Stomach (tissue), 9 donors: ENCODE measurements around the gene PCP2. TPM values are rescaled to one million over a fixed set of nuclear protein-coding genes. Genes with fewer than 3 reads are reported as not detected.

Experiments used
- DNase-seq, 2 donors: peaks; one replicate each; pipeline versions ENCODE4 v3.0.0 to v3.0.0-alpha.2; 2013 to 2019
- H3K27ac ChIP-seq, 5 donors: fragments of 200-600 bp in 4 of 5; sonication (generic) in 4 of 5; one replicate each; pipeline ENCODE4 v1.5.1; 2013 to 2019; ENCODE audit warnings: mild to moderate bottlenecking in 1 of 5, moderate library complexity in 1 of 5
- H3K27me3 ChIP-seq, 3 donors: fragments of 200-600 bp; sonication (generic); one replicate each; pipeline ENCODE4 v1.5.1; 2017 to 2019; ENCODE audit warnings: mixed run types in 1 of 3
- H3K36me3 ChIP-seq, 4 donors: fragments of 200-600 bp; sonication (generic); 1 replicate in 3 of 4; 2 replicates in 1 of 4; pipeline ENCODE4 v1.5.1; 2016 to 2019
- H3K4me1 ChIP-seq, 4 donors: fragments of 200-600 bp; sonication (generic); one replicate each; pipeline ENCODE4 v1.5.1; 2016 to 2019
- H3K4me3 ChIP-seq, 4 donors: fragments of 200-600 bp; sonication (generic) in 3 of 4; one replicate each; pipeline ENCODE4 v1.5.1; 2016 to 2019; ENCODE audit warnings: mild to moderate bottlenecking in 1 of 4
- H3K9me3 ChIP-seq, 4 donors: fragments of 200-600 bp; sonication (generic); one replicate each; pipeline ENCODE4 v1.5.1; 2016 to 2019
- EP300 ChIP-seq: sonication (generic); formaldehyde crosslinking; IDR thresholded peaks from one replicate; pipeline ENCODE4 v1.6.1; 2017; ENCODE audit warnings: antibody characterized with exemption
- POLR2A ChIP-seq, 4 donors: fragments of 450-650 bp; IDR thresholded peaks; one replicate each; pipeline ENCODE4 v1.6.1; 2016; ENCODE audit warnings: antibody characterized with exemption in 4 of 4, control low read depth in 2 of 4, mild to moderate bottlenecking in 1 of 4, moderate library complexity in 1 of 4
- POLR2AphosphoS5 ChIP-seq, 3 donors: sonication (generic); formaldehyde crosslinking; IDR thresholded peaks; one replicate each; pipeline ENCODE4 v1.6.1; 2016; ENCODE audit warnings: antibody characterized with exemption in 3 of 3
- WGBS, 5 donors: extraction: QIAGEN DNeasy Blood & Tissue Kit in 3 of 5; methylation state at CpG; one replicate each; pipeline versions ENCODE4 v1.1.5 to v1.1.7; 2013 to 2018; 5-methylcytosine and 5-hydroxymethylcytosine counted together
- intact Hi-C: fragments of 100-400 bp; cut with DNase I; formaldehyde crosslinking; loops from one replicate; pipeline ENCODE4 v1.15.1; 2023; ENCODE audit warnings: low total_unique reads
- polyA plus RNA-seq, 3 donors: library from polyadenylated mRNA; stranded (reverse); fragments of 200-250 nt; gene quantifications; one replicate each; pipeline ENCODE4 v1.2.3, GENCODE V29; 2013
- total RNA-seq, 5 donors: library from RNA; depleted of rRNA; stranded (reverse); fragments of >200 nt; gene quantifications; one replicate each; pipeline versions ENCODE4 v1.1.0 to v1.2.3, GENCODE V29; 2014 to 2016
- TF ChIP-seq, protein P1 (sequence below), 7 experiments: fragments of 450-650 bp in 4 of 7; fragments of 200-600 bp in 3 of 7; sonication (generic) in 3 of 7; IDR thresholded peaks; one replicate each; pipeline ENCODE4 v1.5.1; 2016 to 2019; ENCODE audit warnings: antibody characterized with exemption in 7 of 7, control low read depth in 2 of 7, mild to moderate bottlenecking in 1 of 7
- donor health status: healthy with polysubstance abuse.
- donor health status: Bipolar disorder and iron deficiency.
- donor health status: healthy.

PCP2 gene
- total and polyA plus RNA-seq, 8 donors, result 2.7 to 9.3 (median 4.0) TPM; not detected in 4

DNA sequence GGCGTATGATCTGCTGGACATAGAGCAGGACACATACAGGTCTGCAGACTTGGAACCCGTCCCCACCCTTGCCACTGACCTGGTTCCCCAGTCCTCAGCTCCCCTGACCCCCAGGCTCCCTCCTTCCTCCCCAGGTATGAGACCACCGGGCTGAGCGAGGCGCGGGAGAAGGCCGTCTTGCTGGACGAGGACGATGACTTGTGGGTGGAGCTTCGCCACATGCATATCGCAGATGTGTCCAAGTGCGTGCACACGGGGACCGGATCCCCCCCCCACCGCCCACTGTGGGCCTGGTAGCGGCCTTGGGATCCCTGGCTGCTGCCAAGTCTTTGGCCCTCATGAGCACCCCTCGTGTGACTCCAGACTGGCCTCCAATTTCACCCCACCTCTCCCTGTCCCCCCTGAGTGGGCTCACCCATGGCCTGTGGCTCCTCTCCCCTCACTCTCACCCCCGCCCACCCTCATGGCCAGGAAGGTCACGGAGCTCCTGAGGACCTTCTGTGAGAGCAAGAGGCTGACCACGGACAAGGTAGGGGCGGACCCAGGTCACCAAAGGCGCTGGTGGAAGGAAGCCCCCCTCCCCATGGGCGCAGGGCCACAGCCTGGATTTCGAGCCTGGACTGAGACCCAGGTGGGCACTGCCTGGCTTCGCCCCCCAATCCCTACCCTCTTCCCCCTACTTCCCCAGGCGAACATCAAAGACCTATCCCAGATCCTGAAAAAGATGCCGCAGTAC lies 8.9 kb upstream of the PCP2 start:
- no peak overlapping the region for H3K27ac ChIP-seq

GRCh38 chr19:7641290-7642276 lies 8.1 kb upstream of the PCP2 start:
- Histone ChIP-seq H3K36me3 (peaks cover 0 to 66% (median 38%) of the 10 kb centered on the region in 4 donors), H3K4me3 (no peak overlapping the region), H3K4me1 (peaks cover 0 to 49% (median 23%) of the 10 kb centered on the region in 4 donors), H3K27me3 (peaks cover 0 to 65% (median 9%) of the 10 kb centered on the region in 3 donors), H3K9me3 (no peaks in the 10 kb centered on the region), H3K27ac (no peak overlapping the region)
- intact Hi-C loops, result no loop called here
- no peak for DNase-seq
- TF ChIP-seq POLR2A (IDR thresholded peaks at IDR 0.05), result no peak
- no peak for TF ChIP-seq POLR2AphosphoS5 (IDR thresholded peaks at IDR 0.05)
- TF ChIP-seq, protein P1, sequence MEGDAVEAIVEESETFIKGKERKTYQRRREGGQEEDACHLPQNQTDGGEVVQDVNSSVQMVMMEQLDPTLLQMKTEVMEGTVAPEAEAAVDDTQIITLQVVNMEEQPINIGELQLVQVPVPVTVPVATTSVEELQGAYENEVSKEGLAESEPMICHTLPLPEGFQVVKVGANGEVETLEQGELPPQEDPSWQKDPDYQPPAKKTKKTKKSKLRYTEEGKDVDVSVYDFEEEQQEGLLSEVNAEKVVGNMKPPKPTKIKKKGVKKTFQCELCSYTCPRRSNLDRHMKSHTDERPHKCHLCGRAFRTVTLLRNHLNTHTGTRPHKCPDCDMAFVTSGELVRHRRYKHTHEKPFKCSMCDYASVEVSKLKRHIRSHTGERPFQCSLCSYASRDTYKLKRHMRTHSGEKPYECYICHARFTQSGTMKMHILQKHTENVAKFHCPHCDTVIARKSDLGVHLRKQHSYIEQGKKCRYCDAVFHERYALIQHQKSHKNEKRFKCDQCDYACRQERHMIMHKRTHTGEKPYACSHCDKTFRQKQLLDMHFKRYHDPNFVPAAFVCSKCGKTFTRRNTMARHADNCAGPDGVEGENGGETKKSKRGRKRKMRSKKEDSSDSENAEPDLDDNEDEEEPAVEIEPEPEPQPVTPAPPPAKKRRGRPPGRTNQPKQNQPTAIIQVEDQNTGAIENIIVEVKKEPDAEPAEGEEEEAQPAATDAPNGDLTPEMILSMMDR (IDR thresholded peaks at IDR 0.05), result no peak
- no peak for TF ChIP-seq EP300
- WGBS, 5 donors, result 85 to 91% (median 88%) methylated on average over 40 to 43 of the region's 43 CpGs

More for the DNA sequence above, 8.9 kb upstream of the PCP2 start:
- H3K36me3 ChIP-seq, result peaks cover 0 to 75% (median 47%) of the 10 kb centered on the region in 4 donors
- DNase-seq, result no peak
- H3K4me1 ChIP-seq, result peaks cover 0 to 45% (median 20%) of the 10 kb centered on the region in 4 donors
- no peak overlapping the region for H3K4me3 ChIP-seq
- no peaks in the 10 kb centered on the region for H3K9me3 ChIP-seq
- intact Hi-C loops, result no loop called here
- no peak for TF ChIP-seq EP300
- no peak for TF ChIP-seq POLR2AphosphoS5 (IDR thresholded peaks at IDR 0.05)
- TF ChIP-seq, protein P1 (IDR thresholded peaks at IDR 0.05), result no peak
- TF ChIP-seq POLR2A (IDR thresholded peaks at IDR 0.05), result no peak
- H3K27me3 ChIP-seq, result peaks cover 0 to 63% (median 2%) of the 10 kb centered on the region in 3 donors
- WGBS, 5 donors, result 88 to 95% (median 92%) methylated on average over 25 to 27 of the region's 27 CpGs

GRCh38 chr19:7640803-7641202 lies 7.3 kb upstream of the PCP2 start:
- H3K4me3 ChIP-seq, result no peak overlapping the region
- 94 to 96% (median 95%) methylated on average over 11 of the region's 11 CpGs for WGBS, 5 donors
- DNase-seq, result no peak
- H3K4me1 ChIP-seq, result peaks cover 0 to 54% (median 28%) of the 10 kb centered on the region in 4 donors
- H3K9me3 ChIP-seq, result no peaks in the 10 kb centered on the region
- peaks cover 0 to 59% (median 32%) of the 10 kb centered on the region in 4 donors for H3K36me3 ChIP-seq
- intact Hi-C loops, result no loop called here
- no peak overlapping the region for H3K27ac ChIP-seq
- no peak for TF ChIP-seq EP300
- TF ChIP-seq POLR2A (IDR thresholded peaks at IDR 0.05), result no peak
- TF ChIP-seq, protein P1 (IDR thresholded peaks at IDR 0.05), result no peak
- TF ChIP-seq POLR2AphosphoS5 (IDR thresholded peaks at IDR 0.05), result no peak
- H3K27me3 ChIP-seq, result peaks cover 0 to 65% (median 9%) of the 10 kb centered on the region in 3 donors

- no peak for TF ChIP-seq EP300
- no peak for TF ChIP-seq POLR2AphosphoS5 (IDR thresholded peaks at IDR 0.05)
- no peak for TF ChIP-seq POLR2A (IDR thresholded peaks at IDR 0.05)
- TF ChIP-seq, protein P1 (IDR thresholded peaks at IDR 0.05), result no peak
- intact Hi-C loops, result no loop called here
Measured at GRCh38 chr19:7639863-7640348, 6.4 kb upstream of the PCP2 start.

More at GRCh38 chr19:7639863-7640348, 6.4 kb upstream of the PCP2 start:
- H3K27ac ChIP-seq, result no peak overlapping the region
- no peaks in the 10 kb centered on the region for H3K9me3 ChIP-seq
- H3K36me3 ChIP-seq, result peaks cover 0 to 52% (median 25%) of the 10 kb centered on the region in 4 donors
- peaks cover 0 to 63% (median 9%) of the 10 kb centered on the region in 3 donors for H3K27me3 ChIP-seq
- 96 to 99% (median 97%) methylated on average over 13 of the region's 13 CpGs for WGBS, 5 donors
- H3K4me1 ChIP-seq, result peaks cover 0 to 51% (median 28%) of the 10 kb centered on the region in 4 donors
- no peak for DNase-seq
- no peak overlapping the region for H3K4me3 ChIP-seq
